H9 (cell line): Measurements from ENCODE around the gene DNAI2. TPM values are rescaled to one million over a fixed set of nuclear protein-coding genes. Genes with fewer than 3 reads are reported as not detected.

Experiments used
- DNase-seq: peaks from one replicate; pipeline ENCODE4 v3.0.0-alpha.2; 2017
- H2AFZ ChIP-seq: one replicate; pipeline ENCODE4 v1.6.1; 2013; ENCODE audit warnings: mild to moderate bottlenecking, low read length, control low read depth, moderate library complexity
- H2AK5ac ChIP-seq: 2 replicates; pipeline ENCODE4 v1.6.1; 2013; ENCODE audit warnings: low read length, control low read depth, mixed read lengths; ENCODE audit not compliant: insufficient read length
- H2BK120ac ChIP-seq: one replicate; pipeline ENCODE4 v1.6.1; 2013; ENCODE audit warnings: low read depth, mild to moderate bottlenecking, low read length, control low read depth, inconsistent platforms; ENCODE audit not compliant: poor library complexity, severe bottlenecking
- H2BK12ac ChIP-seq: 2 replicates; pipeline ENCODE4 v1.6.1; 2013; ENCODE audit warnings: low read length, control low read depth, mixed read lengths, low read depth; ENCODE audit not compliant: insufficient read length
- H2BK15ac ChIP-seq: 2 replicates; pipeline ENCODE4 v1.6.1; 2013; ENCODE audit warnings: low read depth, low read length, control low read depth
- H2BK20ac ChIP-seq: one replicate; pipeline ENCODE4 v1.6.1; 2013; ENCODE audit warnings: low read depth, mild to moderate bottlenecking, low read length, control low read depth, inconsistent platforms; ENCODE audit not compliant: poor library complexity, severe bottlenecking
- H2BK5ac ChIP-seq: 2 replicates; pipeline ENCODE4 v1.6.1; 2013; ENCODE audit warnings: low read length, control low read depth, mixed read lengths; ENCODE audit not compliant: insufficient read length
- H3K14ac ChIP-seq: 2 replicates; pipeline ENCODE4 v1.6.1; 2013; ENCODE audit warnings: low read length, control low read depth; ENCODE audit not compliant: insufficient read depth
- H3K18ac ChIP-seq: 2 replicates; pipeline ENCODE4 v1.6.1; 2013; ENCODE audit warnings: low read depth, mild to moderate bottlenecking, mixed read lengths, low read length, control low read depth; ENCODE audit not compliant: insufficient read length
- H3K23ac ChIP-seq: 2 replicates; pipeline ENCODE4 v1.6.1; 2013; ENCODE audit warnings: low read length, control low read depth, mixed read lengths, low read depth; ENCODE audit not compliant: insufficient read length
- H3K23me2 ChIP-seq: 2 replicates; pipeline ENCODE4 v1.6.1; 2013; ENCODE audit warnings: low read depth, mild to moderate bottlenecking, mixed read lengths, low read length, control low read depth; ENCODE audit not compliant: insufficient read length, poor library complexity, severe bottlenecking
- H3K27ac ChIP-seq: 2 replicates; pipeline ENCODE4 v1.5.1; 2013; ENCODE audit warnings: low read length, control low read depth, mixed read lengths, low read depth; ENCODE audit not compliant: insufficient read length
- H3K27me3 ChIP-seq: 2 replicates; pipeline ENCODE4 v1.6.1; 2013; ENCODE audit warnings: low read length, control low read depth, inconsistent platforms; ENCODE audit not compliant: insufficient read depth
- H3K4ac ChIP-seq: 2 replicates; pipeline ENCODE4 v1.6.1; 2013; ENCODE audit warnings: low read depth, mild to moderate bottlenecking, control low read depth, inconsistent platforms, low read length, moderate library complexity
- H3K4me1 ChIP-seq: 2 replicates; pipeline ENCODE4 v1.6.1; 2013; ENCODE audit warnings: low read length, control low read depth, inconsistent platforms; ENCODE audit not compliant: insufficient read depth
- H3K4me2 ChIP-seq: 2 replicates; pipeline ENCODE4 v1.6.1; 2013; ENCODE audit warnings: low read length, control low read depth, mixed read lengths; ENCODE audit not compliant: insufficient read length, insufficient read depth
- H3K56ac ChIP-seq: 2 replicates; pipeline ENCODE4 v1.6.1; 2013; ENCODE audit warnings: low read depth, mild to moderate bottlenecking, mixed read lengths, low read length, control low read depth; ENCODE audit not compliant: insufficient read length
- H3K79me1 ChIP-seq: 2 replicates; pipeline ENCODE4 v1.6.1; 2013; ENCODE audit warnings: low read depth, mild to moderate bottlenecking, moderate library complexity, low read length, control low read depth, inconsistent platforms; ENCODE audit not compliant: insufficient read depth, poor library complexity, severe bottlenecking
- H3K79me2 ChIP-seq: 2 replicates; pipeline ENCODE4 v1.6.1; 2013; ENCODE audit warnings: low read length, control low read depth, inconsistent platforms; ENCODE audit not compliant: insufficient read depth
- H3K9ac ChIP-seq: 2 replicates; pipeline ENCODE4 v1.6.1; 2013; ENCODE audit warnings: low read length, control low read depth, mixed read lengths; ENCODE audit not compliant: insufficient read length; ENCODE audit errors: extremely low read depth
- H3K9me3 ChIP-seq: one replicate; pipeline ENCODE4 v1.6.1; 2013; ENCODE audit warnings: low read depth, low read length, inconsistent platforms; ENCODE audit not compliant: control insufficient read depth
- H3T11ph ChIP-seq: one replicate; pipeline ENCODE4 v1.6.1; 2013; ENCODE audit warnings: mild to moderate bottlenecking, low read length, control low read depth, inconsistent platforms
- H4K20me1 ChIP-seq: one replicate; pipeline ENCODE4 v1.6.1; 2013; ENCODE audit not compliant: control insufficient read depth, insufficient read length, insufficient read depth
- H4K5ac ChIP-seq: 2 replicates; pipeline ENCODE4 v1.6.1; 2013; ENCODE audit warnings: low read depth, mild to moderate bottlenecking, mixed read lengths, low read length, control low read depth; ENCODE audit not compliant: insufficient read length
- H4K8ac ChIP-seq: replicated peaks from 2 replicates; pipeline ENCODE4 v1.6.1; 2013; ENCODE audit warnings: low read length, control low read depth, mixed read lengths, low read depth; ENCODE audit not compliant: insufficient read length
- H4K91ac ChIP-seq: 2 replicates; pipeline ENCODE4 v1.6.1; 2013; ENCODE audit warnings: low read depth, mild to moderate bottlenecking, moderate library complexity, mixed read lengths, low read length, control low read depth; ENCODE audit not compliant: insufficient read length
- H3K27ac Mint-ChIP-seq, 3 experiments: 2 replicates in 2 of 3; 3 replicates in 1 of 3; pipeline ENCODE4 v1.8.0; 2020 to 2021; ENCODE audit warnings: mixed read lengths in 3 of 3, mild to moderate bottlenecking in 1 of 3, moderate library complexity in 1 of 3
- H3K27me3 Mint-ChIP-seq: 2 replicates; pipeline ENCODE4 v1.8.0; 2021; ENCODE audit warnings: low read depth, mild to moderate bottlenecking, moderate library complexity, mixed read lengths
- H3K36me3 Mint-ChIP-seq, 3 experiments: 2 replicates in 2 of 3; 3 replicates in 1 of 3; pipeline ENCODE4 v1.8.0; 2020 to 2021; ENCODE audit warnings: low read depth in 3 of 3, mixed read lengths in 3 of 3; ENCODE audit not compliant: insufficient read depth in 1 of 3
- H3K4me1 Mint-ChIP-seq, 2 experiments: 2 replicates each; pipeline ENCODE4 v1.8.0; 2020; ENCODE audit warnings: mixed read lengths in 2 of 2
- H3K4me3 Mint-ChIP-seq, 2 experiments: 2 replicates in 1 of 2; 3 replicates in 1 of 2; pipeline ENCODE4 v1.8.0; 2020 to 2021; ENCODE audit warnings: mild to moderate bottlenecking in 2 of 2, mixed read lengths in 2 of 2, moderate library complexity in 1 of 2
- H3K9me3 Mint-ChIP-seq, 2 experiments: 2 replicates in 1 of 2; 3 replicates in 1 of 2; pipeline ENCODE4 v1.8.0; 2020; ENCODE audit warnings: mild to moderate bottlenecking in 2 of 2, mixed read lengths in 2 of 2, moderate library complexity in 1 of 2
- CTCF ChIP-seq: fragments of 200-600 bp; sonication (generic); conservative IDR thresholded peaks from 3 replicates; pipeline ENCODE4 v1.8.0; 2021; ENCODE audit warnings: antibody characterized with exemption, mild to moderate bottlenecking
- WGBS: extraction: QIAGEN DNeasy Blood & Tissue Kit; methylation state at CpG from one replicate; pipeline ENCODE4 v1.1.7; 2013; ENCODE audit warnings: missing lambda C conversion rate, low lambda C conversion rate, mixed read lengths; ENCODE audit not compliant: insufficient read length; ENCODE audit errors: extremely low coverage; 5-methylcytosine and 5-hydroxymethylcytosine counted together
- total RNA-seq: library from RNA; stranded (reverse); gene quantifications from 2 replicates; pipeline ENCODE4 v1.2.1, GENCODE V29; 2021

DNAI2 gene
- total RNA-seq, 1 experiment from 2014 or later = not detected

DNA sequence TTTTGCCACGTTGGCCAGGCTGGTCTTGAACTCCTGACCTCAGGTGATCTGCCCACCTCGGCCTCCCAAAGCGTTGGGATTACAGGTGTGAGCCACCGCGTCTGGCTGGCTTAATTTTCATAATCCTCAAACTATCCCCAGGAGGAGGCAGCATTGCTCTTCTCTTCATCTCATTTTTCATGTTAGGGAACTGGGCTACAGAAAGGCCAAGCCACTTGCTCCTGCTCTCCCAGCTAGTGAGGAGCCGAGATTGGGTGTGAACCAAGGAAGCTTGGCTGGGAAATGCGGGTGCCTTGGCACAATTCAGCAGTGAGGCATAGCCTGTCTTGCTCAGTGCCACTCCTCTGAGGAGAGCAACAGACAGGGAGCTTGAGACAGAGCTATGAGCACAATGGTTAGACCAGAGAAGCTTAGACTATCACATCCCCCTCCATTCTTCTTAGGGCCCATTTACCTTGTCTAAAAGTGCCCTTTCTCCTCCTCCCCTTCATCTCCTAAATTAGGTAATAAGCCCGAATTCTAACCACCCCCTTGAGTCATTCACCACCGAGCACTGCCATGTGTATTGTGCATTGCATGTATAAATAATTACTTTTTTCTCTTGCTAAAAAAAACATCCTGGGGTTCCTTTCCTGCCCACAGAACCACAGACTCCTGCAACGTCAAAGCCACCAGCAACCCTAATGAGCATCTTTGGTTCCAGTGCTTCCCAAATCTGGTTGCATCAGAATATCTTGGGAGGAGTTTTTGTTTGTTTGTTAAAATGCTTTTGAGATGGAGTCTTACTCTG lies 32.0 kb downstream of the DNAI2 start:
- Mint-ChIP-seq H3K27me3 (peaks cover 2% of the 10 kb centered on the region), H3K27ac (no peak overlapping the region), H3K4me1 (peaks cover 2 to 16% of the 10 kb centered on the region in 2 experiments), H3K36me3 (no peaks in the 10 kb centered on the region), H3K4me3 (no peak overlapping the region), H3K9me3 (no peaks in the 10 kb centered on the region; a peak in 2 of 5 replicates)
- no peak overlapping the region for H2BK5ac ChIP-seq
- WGBS = no CpG with 5 or more reads among the region's 10 CpGs
- no peak overlapping the region for H3K14ac ChIP-seq
- no peak overlapping the region for H3K4ac ChIP-seq
- no peak overlapping the region for H2AFZ ChIP-seq
- no peak overlapping the region for H4K91ac ChIP-seq
- no peak overlapping the region for H4K8ac ChIP-seq
- H3K27me3 ChIP-seq = no peaks in the 10 kb centered on the region
- DNase-seq = peak; percentile 45
- H3K9ac ChIP-seq = no peak overlapping the region
- no peak overlapping the region for H2BK12ac ChIP-seq
- H3T11ph ChIP-seq = no peak overlapping the region
- H2BK15ac ChIP-seq = no peak overlapping the region
- no peaks in the 10 kb centered on the region for H3K79me2 ChIP-seq
- peak; percentile 52; the same call in 2 of the 3 replicates for TF ChIP-seq CTCF
- no peak overlapping the region for H3K27ac ChIP-seq
- no peaks in the 10 kb centered on the region for H3K79me1 ChIP-seq
- no peaks in the 10 kb centered on the region for H3K9me3 ChIP-seq
- H3K23ac ChIP-seq = no peak overlapping the region
- no peaks in the 10 kb centered on the region for H4K20me1 ChIP-seq
- H3K4me1 ChIP-seq = no peaks in the 10 kb centered on the region
- H4K5ac ChIP-seq = no peak overlapping the region
- no peak overlapping the region for H3K56ac ChIP-seq
- no peak overlapping the region for H2AK5ac ChIP-seq
- H2BK20ac ChIP-seq = no peak overlapping the region
- H2BK120ac ChIP-seq = no peak overlapping the region
- H3K23me2 ChIP-seq = no peaks in the 10 kb centered on the region
- no peak overlapping the region for H3K4me2 ChIP-seq
- no peak overlapping the region for H3K18ac ChIP-seq
